HG03280 (cell line): Measurements from ENCODE around the gene PARD3B.
"Not testable (repeated sequence)": the region's sequence is repeated elsewhere in the genome, so short reads cannot be mapped to it uniquely, and the experiment has no call there.

ENCODE experiments used
- ATAC-seq: cut with Tn5 transposase; IDR thresholded peaks from one replicate; pipeline ENCODE4 v1.9.1; 2021; ENCODE audit warnings: mild to moderate bottlenecking, moderate library complexity; ENCODE audit not compliant: unreplicated experiment

The PARD3B gene

GRCh38 chr2:204541637-204542036 is 3.6 kb upstream of the PARD3B start:
- ATAC-seq: no peak

GRCh38 chr2:204542982-204543608 is 2.2 kb upstream of the PARD3B start:
- ATAC-seq: no peak

GRCh38 chr2:204545861-204546735 is 823 bp downstream of the PARD3B start:
- ATAC-seq: no peak

- ATAC-seq: no peak
Observed at GRCh38 chr2:204550751-204551511, 5.7 kb downstream of the PARD3B start.

GRCh38 chr2:204551512-204551863 is 6.2 kb downstream of the PARD3B start:
- no peak for ATAC-seq

- ATAC-seq: no peak
Observed at GRCh38 chr2:204557604-204558003, 12.3 kb downstream of the PARD3B start.

GRCh38 chr2:204559358-204559757 is 14.1 kb downstream of the PARD3B start:
- ATAC-seq: not testable (repeated sequence)

- no peak for ATAC-seq
Observed at GRCh38 chr2:204560902-204561301, 15.6 kb downstream of the PARD3B start.

- ATAC-seq: no peak
Observed at GRCh38 chr2:204561771-204562170, 16.5 kb downstream of the PARD3B start.

GRCh38 chr2:204566439-204566838 is 21.2 kb downstream of the PARD3B start:
- no peak for ATAC-seq

GRCh38 chr2:204570421-204570820 is 25.1 kb downstream of the PARD3B start:
- no peak for ATAC-seq

- ATAC-seq: no peak
Observed at GRCh38 chr2:204571041-204571440, 25.8 kb downstream of the PARD3B start.

GRCh38 chr2:204571911-204572310 is 26.6 kb downstream of the PARD3B start:
- ATAC-seq: no peak

GRCh38 chr2:204573221-204573620 is 27.9 kb downstream of the PARD3B start:
- ATAC-seq: no peak

GRCh38 chr2:204574486-204574885 is 29.2 kb downstream of the PARD3B start:
- no peak for ATAC-seq

- ATAC-seq: no peak
Observed at GRCh38 chr2:204575463-204575862, 30.2 kb downstream of the PARD3B start.

- no peak for ATAC-seq
Observed at GRCh38 chr2:204576362-204576979, 31.2 kb downstream of the PARD3B start.

- no peak for ATAC-seq
Observed at GRCh38 chr2:204578928-204579598, 33.8 kb downstream of the PARD3B start.

GRCh38 chr2:204581946-204582345 is 36.7 kb downstream of the PARD3B start:
- ATAC-seq: no peak

- ATAC-seq: no peak
Observed at GRCh38 chr2:204583773-204584172, 38.5 kb downstream of the PARD3B start.

GRCh38 chr2:204585930-204586329 is 40.7 kb downstream of the PARD3B start:
- no peak for ATAC-seq
